HepG2 (cell line): ENCODE results near the gene SLC25A45. TPM values are rescaled to one million over a fixed set of nuclear protein-coding genes. Genes with fewer than 3 reads are reported as not detected.

Experiments used
- ADNP ChIP-seq: sonication (generic); formaldehyde crosslinking; IDR thresholded peaks from 2 replicates; pipeline ENCODE4 v1.4.0; 2020; ENCODE audit warnings: missing genetic modification reagents
- BCL6 ChIP-seq: IDR thresholded peaks from 2 replicates; pipeline ENCODE4 v1.6.1; 2016; ENCODE audit warnings: missing genetic modification reagents, missing compliant biosample characterization
- EHMT2 ChIP-seq: fragments of 200-600 bp; sonication (generic); IDR thresholded peaks from 2 replicates; pipeline ENCODE4 v1.7.0; 2017; ENCODE audit warnings: antibody characterized with exemption, low read depth, low read length, borderline replicate concordance
- EP300 ChIP-seq, 3 experiments: sonication (generic) in 1 of 3; formaldehyde crosslinking in 1 of 3; IDR thresholded peaks; 2 replicates each; pipeline versions ENCODE4 v1.5.1 to v1.6.1; 2011 to 2020; ENCODE audit warnings: low read depth in 2 of 3, low read length in 2 of 3, borderline replicate concordance in 1 of 3, improper control_type of control experiment in 1 of 3, mild to moderate bottlenecking in 1 of 3, missing genetic modification reagents in 1 of 3, moderate library complexity in 1 of 3
- FOSL1 ChIP-seq: sonication (generic); formaldehyde crosslinking; IDR thresholded peaks from 2 replicates; pipeline ENCODE4 v1.9.0; 2021; ENCODE audit warnings: missing genetic modification reagents, borderline replicate concordance
- FOXP1 ChIP-seq, 2 experiments: fragments of 450-650 bp in 1 of 2; IDR thresholded peaks; 2 replicates each; pipeline ENCODE4 v1.6.1; 2017 to 2018; ENCODE audit warnings: antibody characterized with exemption in 1 of 2
- IRF2 ChIP-seq: IDR thresholded peaks from 2 replicates; pipeline ENCODE4 v1.6.1; 2018; ENCODE audit warnings: missing genetic modification reagents, missing compliant biosample characterization
- KAT8 ChIP-seq: IDR thresholded peaks from 2 replicates; pipeline ENCODE4 v1.6.1; 2016; ENCODE audit warnings: missing genetic modification reagents, missing compliant biosample characterization
- SIX1 ChIP-seq: sonication (generic); formaldehyde crosslinking; IDR thresholded peaks from 2 replicates; pipeline ENCODE4 v1.4.0; 2020; ENCODE audit warnings: missing genetic modification reagents, borderline replicate concordance
- SRF ChIP-seq: IDR thresholded peaks from 2 replicates; pipeline ENCODE4 v1.6.1; 2011; ENCODE audit warnings: mild to moderate bottlenecking, low read depth, low read length, moderate library complexity
- TEAD3 ChIP-seq: optimal IDR thresholded peaks from 2 replicates; pipeline ENCODE3; 2016; ENCODE audit warnings: borderline replicate concordance
- ZFP36L2 ChIP-seq: sonication (generic); formaldehyde crosslinking; IDR thresholded peaks from 2 replicates; pipeline ENCODE4 v1.4.0; 2020; ENCODE audit warnings: missing genetic modification reagents
- ZNF329 ChIP-seq: sonication (generic); formaldehyde crosslinking; IDR thresholded peaks from 2 replicates; pipeline ENCODE4 v1.9.0; 2021; ENCODE audit warnings: low read depth, mild to moderate bottlenecking, missing genetic modification reagents
- ZNF331 ChIP-seq: sonication (generic); formaldehyde crosslinking; IDR thresholded peaks from 2 replicates; pipeline ENCODE4 v1.4.0; 2020; ENCODE audit warnings: missing genetic modification reagents
- ZNF382 ChIP-seq: sonication (generic); formaldehyde crosslinking; IDR thresholded peaks from 2 replicates; pipeline ENCODE4 v1.5.0; 2020; ENCODE audit warnings: missing genetic modification reagents, mild to moderate bottlenecking, borderline replicate concordance
- polyA plus RNA-seq, 8 experiments: library from polyadenylated mRNA; depleted of rRNA in 3 of 8; stranded (reverse) in 7 of 8; unstranded in 1 of 8; fragments of >200 nt; fragmentation: Illumina TruSeq in 4 of 8; extraction: Trizol in 4 of 8; gene quantifications; 2 replicates each; pipeline versions ENCODE4 v1.2.1 to v1.2.3, GENCODE V29; 2011 to 2016; ENCODE audit warnings: low read depth in 4 of 8, missing spikeins in 1 of 8, mixed read lengths in 1 of 8; ENCODE audit not compliant: insufficient read depth in 1 of 8
- total RNA-seq, 5 experiments: library from RNA; depleted of rRNA; stranded (reverse); fragments of >200 nt; fragmentation: Illumina TruSeq; extraction: Trizol; gene quantifications; 2 replicates each; pipeline ENCODE4 v1.2.3, GENCODE V29; 2016; ENCODE audit warnings: low read depth in 1 of 5
- TF ChIP-seq, protein P1 (sequence below): sonication (generic); formaldehyde crosslinking; IDR thresholded peaks from 2 replicates; pipeline ENCODE4 v1.8.1; 2022; ENCODE audit warnings: low read depth, mild to moderate bottlenecking, missing genetic modification reagents
- TF ChIP-seq, protein P2 (sequence below): sonication (generic); formaldehyde crosslinking; conservative IDR thresholded peaks from 2 replicates; pipeline ENCODE4 v1.8.0; 2022; ENCODE audit warnings: low read depth, missing genetic modification reagents
- TF ChIP-seq, protein P3 (sequence below): sonication (generic); formaldehyde crosslinking; IDR thresholded peaks from 2 replicates; pipeline ENCODE4 v1.4.0; 2020; ENCODE audit warnings: missing genetic modification reagents, borderline replicate concordance
- TF ChIP-seq, protein P4 (sequence below): sonication (generic); formaldehyde crosslinking; IDR thresholded peaks from 2 replicates; pipeline ENCODE4 v1.4.0; 2020; ENCODE audit warnings: missing genetic modification reagents, borderline replicate concordance

Gene SLC25A45
- total and polyA plus RNA-seq, 2 of the 13 experiments (the other 11 are each of a cell fraction or from before 2014, with no cell fraction given), result 1.2 to 3.4 TPM

DNA sequence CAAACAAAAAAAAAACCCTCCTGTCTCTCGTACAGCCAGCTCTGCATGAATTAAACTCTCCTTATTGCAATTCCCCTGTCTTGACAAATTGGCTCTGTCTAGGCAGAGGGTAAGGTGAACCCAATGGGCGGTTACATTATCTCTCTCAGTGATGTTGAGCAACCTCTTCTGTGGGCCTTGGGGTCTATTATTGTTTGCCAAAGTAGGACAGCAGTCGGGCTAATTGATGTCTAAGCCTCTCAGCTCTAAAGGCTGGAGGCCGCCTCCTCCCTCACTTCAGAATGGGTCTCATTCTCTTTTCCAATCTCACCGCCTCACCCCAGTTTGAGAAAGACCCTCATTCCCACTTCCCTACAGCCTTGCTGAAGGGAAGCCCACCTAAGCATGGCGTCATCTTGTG lies 1.3 kb upstream of the SLC25A45 start (continued):
- TF ChIP-seq, protein P1, sequence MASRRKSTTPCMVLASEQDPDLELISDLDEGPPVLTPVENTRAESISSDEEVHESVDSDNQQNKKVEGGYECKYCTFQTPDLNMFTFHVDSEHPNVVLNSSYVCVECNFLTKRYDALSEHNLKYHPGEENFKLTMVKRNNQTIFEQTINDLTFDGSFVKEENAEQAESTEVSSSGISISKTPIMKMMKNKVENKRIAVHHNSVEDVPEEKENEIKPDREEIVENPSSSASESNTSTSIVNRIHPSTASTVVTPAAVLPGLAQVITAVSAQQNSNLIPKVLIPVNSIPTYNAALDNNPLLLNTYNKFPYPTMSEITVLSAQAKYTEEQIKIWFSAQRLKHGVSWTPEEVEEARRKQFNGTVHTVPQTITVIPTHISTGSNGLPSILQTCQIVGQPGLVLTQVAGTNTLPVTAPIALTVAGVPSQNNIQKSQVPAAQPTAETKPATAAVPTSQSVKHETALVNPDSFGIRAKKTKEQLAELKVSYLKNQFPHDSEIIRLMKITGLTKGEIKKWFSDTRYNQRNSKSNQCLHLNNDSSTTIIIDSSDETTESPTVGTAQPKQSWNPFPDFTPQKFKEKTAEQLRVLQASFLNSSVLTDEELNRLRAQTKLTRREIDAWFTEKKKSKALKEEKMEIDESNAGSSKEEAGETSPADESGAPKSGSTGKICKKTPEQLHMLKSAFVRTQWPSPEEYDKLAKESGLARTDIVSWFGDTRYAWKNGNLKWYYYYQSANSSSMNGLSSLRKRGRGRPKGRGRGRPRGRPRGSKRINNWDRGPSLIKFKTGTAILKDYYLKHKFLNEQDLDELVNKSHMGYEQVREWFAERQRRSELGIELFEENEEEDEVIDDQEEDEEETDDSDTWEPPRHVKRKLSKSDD (CRISPR knock-in tag), result no peak
- TF ChIP-seq ZNF331 (CRISPR knock-in tag), result 0 out of 2 replicates have a peak, but pooled peaks have one; percentile 28
- no peak for TF ChIP-seq ZFP36L2 (CRISPR knock-in tag)
- TF ChIP-seq, protein P2, sequence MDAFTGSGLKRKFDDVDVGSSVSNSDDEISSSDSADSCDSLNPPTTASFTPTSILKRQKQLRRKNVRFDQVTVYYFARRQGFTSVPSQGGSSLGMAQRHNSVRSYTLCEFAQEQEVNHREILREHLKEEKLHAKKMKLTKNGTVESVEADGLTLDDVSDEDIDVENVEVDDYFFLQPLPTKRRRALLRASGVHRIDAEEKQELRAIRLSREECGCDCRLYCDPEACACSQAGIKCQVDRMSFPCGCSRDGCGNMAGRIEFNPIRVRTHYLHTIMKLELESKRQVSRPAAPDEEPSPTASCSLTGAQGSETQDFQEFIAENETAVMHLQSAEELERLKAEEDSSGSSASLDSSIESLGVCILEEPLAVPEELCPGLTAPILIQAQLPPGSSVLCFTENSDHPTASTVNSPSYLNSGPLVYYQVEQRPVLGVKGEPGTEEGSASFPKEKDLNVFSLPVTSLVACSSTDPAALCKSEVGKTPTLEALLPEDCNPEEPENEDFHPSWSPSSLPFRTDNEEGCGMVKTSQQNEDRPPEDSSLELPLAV (CRISPR knock-in tag), result no peak
- TF ChIP-seq, protein P3, sequence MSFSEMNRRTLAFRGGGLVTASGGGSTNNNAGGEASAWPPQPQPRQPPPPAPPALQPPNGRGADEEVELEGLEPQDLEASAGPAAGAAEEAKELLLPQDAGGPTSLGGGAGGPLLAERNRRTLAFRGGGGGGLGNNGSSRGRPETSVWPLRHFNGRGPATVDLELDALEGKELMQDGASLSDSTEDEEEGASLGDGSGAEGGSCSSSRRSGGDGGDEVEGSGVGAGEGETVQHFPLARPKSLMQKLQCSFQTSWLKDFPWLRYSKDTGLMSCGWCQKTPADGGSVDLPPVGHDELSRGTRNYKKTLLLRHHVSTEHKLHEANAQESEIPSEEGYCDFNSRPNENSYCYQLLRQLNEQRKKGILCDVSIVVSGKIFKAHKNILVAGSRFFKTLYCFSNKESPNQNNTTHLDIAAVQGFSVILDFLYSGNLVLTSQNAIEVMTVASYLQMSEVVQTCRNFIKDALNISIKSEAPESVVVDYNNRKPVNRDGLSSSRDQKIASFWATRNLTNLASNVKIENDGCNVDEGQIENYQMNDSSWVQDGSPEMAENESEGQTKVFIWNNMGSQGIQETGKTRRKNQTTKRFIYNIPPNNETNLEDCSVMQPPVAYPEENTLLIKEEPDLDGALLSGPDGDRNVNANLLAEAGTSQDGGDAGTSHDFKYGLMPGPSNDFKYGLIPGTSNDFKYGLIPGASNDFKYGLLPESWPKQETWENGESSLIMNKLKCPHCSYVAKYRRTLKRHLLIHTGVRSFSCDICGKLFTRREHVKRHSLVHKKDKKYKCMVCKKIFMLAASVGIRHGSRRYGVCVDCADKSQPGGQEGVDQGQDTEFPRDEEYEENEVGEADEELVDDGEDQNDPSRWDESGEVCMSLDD (CRISPR knock-in tag), result 0 out of 2 replicates have a peak, but pooled peaks have one; percentile 49
- TF ChIP-seq ADNP, result no peak
- TF ChIP-seq BCL6 (CRISPR knock-in tag), result peak; percentile 59
- TF ChIP-seq FOSL1, result no peak
- TF ChIP-seq, protein P4, sequence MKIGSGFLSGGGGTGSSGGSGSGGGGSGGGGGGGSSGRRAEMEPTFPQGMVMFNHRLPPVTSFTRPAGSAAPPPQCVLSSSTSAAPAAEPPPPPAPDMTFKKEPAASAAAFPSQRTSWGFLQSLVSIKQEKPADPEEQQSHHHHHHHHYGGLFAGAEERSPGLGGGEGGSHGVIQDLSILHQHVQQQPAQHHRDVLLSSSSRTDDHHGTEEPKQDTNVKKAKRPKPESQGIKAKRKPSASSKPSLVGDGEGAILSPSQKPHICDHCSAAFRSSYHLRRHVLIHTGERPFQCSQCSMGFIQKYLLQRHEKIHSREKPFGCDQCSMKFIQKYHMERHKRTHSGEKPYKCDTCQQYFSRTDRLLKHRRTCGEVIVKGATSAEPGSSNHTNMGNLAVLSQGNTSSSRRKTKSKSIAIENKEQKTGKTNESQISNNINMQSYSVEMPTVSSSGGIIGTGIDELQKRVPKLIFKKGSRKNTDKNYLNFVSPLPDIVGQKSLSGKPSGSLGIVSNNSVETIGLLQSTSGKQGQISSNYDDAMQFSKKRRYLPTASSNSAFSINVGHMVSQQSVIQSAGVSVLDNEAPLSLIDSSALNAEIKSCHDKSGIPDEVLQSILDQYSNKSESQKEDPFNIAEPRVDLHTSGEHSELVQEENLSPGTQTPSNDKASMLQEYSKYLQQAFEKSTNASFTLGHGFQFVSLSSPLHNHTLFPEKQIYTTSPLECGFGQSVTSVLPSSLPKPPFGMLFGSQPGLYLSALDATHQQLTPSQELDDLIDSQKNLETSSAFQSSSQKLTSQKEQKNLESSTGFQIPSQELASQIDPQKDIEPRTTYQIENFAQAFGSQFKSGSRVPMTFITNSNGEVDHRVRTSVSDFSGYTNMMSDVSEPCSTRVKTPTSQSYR (CRISPR knock-in tag), result peak; percentile 27; the same call in 1 of the 2 replicates
- TF ChIP-seq IRF2, result no peak
- TF ChIP-seq ZNF382 (CRISPR knock-in tag), result no peak
- no peak for TF ChIP-seq EHMT2
- TF ChIP-seq TEAD3 (CRISPR knock-in tag), result peak; percentile 14
- TF ChIP-seq SRF, result no peak
- TF ChIP-seq KAT8 (CRISPR knock-in tag), result 0 out of 2 replicates have a peak, but pooled peaks have one; percentile 49
- no peak for TF ChIP-seq ZNF329
- no peak for TF ChIP-seq FOXP1 (IDR thresholded peaks at IDR 0.05)
- peak; percentile 20; the same call in 1 of the 2 replicates for TF ChIP-seq FOXP1 (CRISPR knock-in tag; IDR thresholded peaks at IDR 0.05)
- TF ChIP-seq SIX1 (CRISPR knock-in tag), result peak; percentile 60; the same call in 1 of the 2 replicates
- peak in 1 of 2 experiments; percentile 62; a peak in 1 of 4 replicates for TF ChIP-seq EP300 (IDR thresholded peaks at IDR 0.05; ENCODE audit: low read depth in 2 of 2, low read length in 2 of 2)
- TF ChIP-seq EP300 (CRISPR knock-in tag; IDR thresholded peaks at IDR 0.05; ENCODE audit: borderline replicate concordance), result no peak; the same call in 1 of the 2 replicates
- TF ChIP-seq, all 625 proteins: peak for 55
